Lower lobe of right lung (tissue), 2 donors: ENCODE results near the gene LMO4. TPM values are rescaled to one million over a fixed set of nuclear protein-coding genes. Genes with fewer than 3 reads are reported as not detected.

ENCODE experiments used
- ATAC-seq, 2 donors: fragments of 200-7000 bp; cut with Tn5 transposase; one replicate each; pipeline ENCODE4 v1.9.1; 2020 to 2022; ENCODE audit warnings: mild to moderate bottlenecking in 2 of 2, moderate library complexity in 2 of 2
- DNase-seq: peaks from one replicate; pipeline ENCODE4 v3.0.0-alpha.2; 2020
- H3K27ac ChIP-seq: fragments of 200-600 bp; one replicate; pipeline ENCODE4 v1.8.0; 2022
- H3K27me3 ChIP-seq: fragments of 200-600 bp; one replicate; pipeline ENCODE4 v1.8.0; 2022; ENCODE audit warnings: low read depth
- H3K36me3 ChIP-seq: fragments of 200-600 bp; one replicate; pipeline ENCODE4 v1.8.0; 2022; ENCODE audit warnings: mild to moderate bottlenecking
- H3K4me1 ChIP-seq: fragments of 200-600 bp; one replicate; pipeline ENCODE4 v1.8.0; 2022
- H3K4me3 ChIP-seq: fragments of 200-600 bp; one replicate; pipeline ENCODE4 v1.8.0; 2022; ENCODE audit warnings: mild to moderate bottlenecking
- H3K9me3 ChIP-seq: fragments of 200-600 bp; one replicate; pipeline ENCODE4 v1.8.0; 2022
- CTCF ChIP-seq: fragments of 200-600 bp; IDR thresholded peaks from one replicate; pipeline ENCODE4 v1.8.0; 2022; ENCODE audit warnings: antibody characterized with exemption, mild to moderate bottlenecking
- intact Hi-C: fragments of 100-400 bp; cut with DNase I; formaldehyde crosslinking; loops from one replicate; pipeline ENCODE4 v1.11.0; 2022
- total RNA-seq: library from RNA; stranded (reverse); fragmentation: NEBNext Ultra II Directional; extraction: Animal tissue kit (Norgen Biotek cat#: 25700); gene quantifications from one replicate; pipeline ENCODE4 v1.2.1, GENCODE V29; 2021
- donor health status: DM: no; HTN: yes; CAD: no; lungs with severe emphysema.

The LMO4 gene
- total RNA-seq, 1 donor from 2014 or later, result 53.0 TPM

- intact Hi-C loops, result no loop called here
- Histone ChIP-seq H3K4me3 (peak overlapping the region; percentile 87), H3K27me3 (no peaks in the 10 kb centered on the region), H3K27ac (peak overlapping the region; percentile 83), H3K9me3 (no peaks in the 10 kb centered on the region), H3K36me3 (peaks cover 18% of the 10 kb centered on the region), H3K4me1 (peaks cover 60% of the 10 kb centered on the region)
- no peak for TF ChIP-seq CTCF
- ATAC-seq, result peak; percentile 1 to 13
- no peak for DNase-seq
These were observed 5.9 kb downstream of the LMO4 start for GRCh38 chr1:87334351-87335174.

- H3K27me3 ChIP-seq, result no peaks in the 10 kb centered on the region
- H3K4me1 ChIP-seq, result peaks cover 60% of the 10 kb centered on the region
- H3K9me3 ChIP-seq, result no peaks in the 10 kb centered on the region
- H3K4me3 ChIP-seq, result peak overlapping the region; percentile 87
- H3K27ac ChIP-seq, result peak overlapping the region; percentile 83
- H3K36me3 ChIP-seq, result peaks cover 26% of the 10 kb centered on the region
- DNase-seq (peak; percentile 85), ATAC-seq (peak; percentile 66 to 71)
- intact Hi-C loops, result no loop called here
- TF ChIP-seq CTCF, result peak; percentile 27
These were observed 6.7 kb downstream of the LMO4 start for GRCh38 chr1:87335175-87335884.

GRCh38 chr1:87336623-87337067, 8.0 kb downstream of the LMO4 start:
- H3K27ac ChIP-seq, result peak overlapping the region; percentile 26
- no peak for TF ChIP-seq CTCF
- no peaks in the 10 kb centered on the region for H3K27me3 ChIP-seq
- peak overlapping the region; percentile 87 for H3K4me3 ChIP-seq
- no peak for DNase-seq
- intact Hi-C loops, result no loop called here
- peaks cover 60% of the 10 kb centered on the region for H3K4me1 ChIP-seq
- H3K36me3 ChIP-seq, result peaks cover 39% of the 10 kb centered on the region
- no peaks in the 10 kb centered on the region for H3K9me3 ChIP-seq
- ATAC-seq, result no peak

- ATAC-seq (no peak), DNase-seq (no peak)
- Histone ChIP-seq H3K9me3 (no peaks in the 10 kb centered on the region), H3K36me3 (peaks cover 48% of the 10 kb centered on the region), H3K27me3 (no peaks in the 10 kb centered on the region), H3K27ac (no peak overlapping the region), H3K4me3 (no peak overlapping the region), H3K4me1 (peaks cover 53% of the 10 kb centered on the region)
- no peak for TF ChIP-seq CTCF
- intact Hi-C loops, result no loop called here
These were observed 8.9 kb downstream of the LMO4 start for GRCh38 chr1:87337606-87338005.

- DNase-seq, result no peak
- intact Hi-C loops, result no loop called here
- Histone ChIP-seq H3K4me1 (peaks cover 44% of the 10 kb centered on the region), H3K36me3 (peaks cover 54% of the 10 kb centered on the region), H3K27ac (no peak overlapping the region), H3K4me3 (no peak overlapping the region), H3K27me3 (no peaks in the 10 kb centered on the region), H3K9me3 (no peaks in the 10 kb centered on the region)
- TF ChIP-seq CTCF, result no peak
- ATAC-seq, result no peak
These were observed 9.9 kb downstream of the LMO4 start for GRCh38 chr1:87338566-87338965.
